HUDEP-2 (cell line): ENCODE data around the gene CX3CR1.
"Not testable (repeated sequence)": the region's sequence is repeated elsewhere in the genome, so short reads cannot be mapped to it uniquely, and the experiment has no call there.

ENCODE experiments used
- DNase-seq, 76 experiments: peaks; one replicate each; lab custom pipeline; 2025; ENCODE audit not compliant: unreplicated experiment in 76 of 76; lab: John Stamatoyannopoulos, UW

The CX3CR1 gene

GRCh38 chr3:39268549-39268900, 11.3 kb downstream of the CX3CR1 start:
- no peak for DNase-seq

GRCh38 chr3:39267631-39268548, 11.9 kb downstream of the CX3CR1 start:
- DNase-seq, result peak in 2 of 76 experiments; percentile 3 to 20

- no peak for DNase-seq
These were observed 15.8 kb downstream of the CX3CR1 start for GRCh38 chr3:39264053-39264452.

- no peak for DNase-seq
These were observed 16.3 kb downstream of the CX3CR1 start for GRCh38 chr3:39263576-39263975.

GRCh38 chr3:39262846-39263245, 17.0 kb downstream of the CX3CR1 start:
- no peak for DNase-seq

GRCh38 chr3:39261726-39262125, 18.1 kb downstream of the CX3CR1 start:
- no peak for DNase-seq

- DNase-seq, result peak in 70 of 76 experiments; percentile 4 to 84 (median 50)
These were observed 18.9 kb downstream of the CX3CR1 start for GRCh38 chr3:39260957-39261356.

- no peak for DNase-seq
These were observed 19.5 kb downstream of the CX3CR1 start for GRCh38 chr3:39260318-39260717.

GRCh38 chr3:39255503-39256325, 24.1 kb downstream of the CX3CR1 start:
- no peak for DNase-seq

GRCh38 chr3:39254806-39255449, 24.9 kb downstream of the CX3CR1 start:
- DNase-seq, result no peak

GRCh38 chr3:39251576-39251975, 28.3 kb downstream of the CX3CR1 start:
- no peak for DNase-seq

- DNase-seq, result no peak
These were observed 29.6 kb downstream of the CX3CR1 start for GRCh38 chr3:39250116-39250747.

- no peak for DNase-seq
These were observed 30.3 kb downstream of the CX3CR1 start for GRCh38 chr3:39249453-39250115.

GRCh38 chr3:39241561-39241960, 38.3 kb downstream of the CX3CR1 start:
- no peak for DNase-seq

- DNase-seq, result no peak
These were observed 42.8 kb downstream of the CX3CR1 start for GRCh38 chr3:39237027-39237426.

- DNase-seq, result peak in 1 of 76 experiments; percentile 6
These were observed 45.2 kb downstream of the CX3CR1 start for GRCh38 chr3:39234651-39235050.

- DNase-seq, result no peak
These were observed 47.0 kb downstream of the CX3CR1 start for GRCh38 chr3:39232859-39233258.

- no peak for DNase-seq
These were observed 49.4 kb downstream of the CX3CR1 start for GRCh38 chr3:39230453-39230852.

GRCh38 chr3:39228496-39228895, 51.3 kb downstream of the CX3CR1 start:
- DNase-seq, result no peak

GRCh38 chr3:39227596-39227995, 52.2 kb downstream of the CX3CR1 start:
- not testable (repeated sequence) for DNase-seq
